Duodenal mucosa (tissue), 2 donors: Measurements from ENCODE around the gene AQP2.

Experiments
- H3K27ac ChIP-seq: one replicate; pipeline ENCODE4 v1.7.0; 2013; ENCODE audit warnings: low read depth, low read length
- H3K27me3 ChIP-seq, 2 donors: one replicate each; pipeline ENCODE4 v1.7.0; 2013; ENCODE audit warnings: low read length in 2 of 2, control low read depth in 1 of 2; ENCODE audit not compliant: insufficient read depth in 2 of 2, control insufficient read depth in 1 of 2
- H3K36me3 ChIP-seq, 2 donors: one replicate each; pipeline ENCODE4 v1.7.0; 2013; ENCODE audit warnings: low read length in 2 of 2, control low read depth in 1 of 2; ENCODE audit not compliant: insufficient read depth in 2 of 2, control insufficient read depth in 1 of 2
- H3K4me1 ChIP-seq, 2 donors: one replicate each; pipeline ENCODE4 v1.7.0; 2013; ENCODE audit warnings: low read length in 2 of 2, control low read depth in 1 of 2; ENCODE audit not compliant: insufficient read depth in 2 of 2, control insufficient read depth in 1 of 2
- H3K4me3 ChIP-seq, 2 donors: one replicate each; pipeline ENCODE4 v1.7.0; 2013; ENCODE audit warnings: low read length in 2 of 2, low read depth in 1 of 2
- H3K9ac ChIP-seq, 2 donors: one replicate each; pipeline ENCODE4 v1.7.0; 2013; ENCODE audit warnings: low read length in 2 of 2, low read depth in 1 of 2
- H3K9me3 ChIP-seq, 2 donors: one replicate each; pipeline ENCODE4 v1.7.0; 2013; ENCODE audit warnings: low read length in 2 of 2, control low read depth in 1 of 2; ENCODE audit not compliant: control insufficient read depth in 1 of 2

Gene AQP2

GRCh38 chr12:49947593-49948226 lies 2.8 kb upstream of the AQP2 start:
- Histone ChIP-seq H3K4me1 (peaks cover 0 to 5% of the 10 kb centered on the region in 2 donors), H3K27me3 (no peaks in the 10 kb centered on the region), H3K4me3 (no peak overlapping the region), H3K9me3 (no peaks in the 10 kb centered on the region), H3K36me3 (no peaks in the 10 kb centered on the region), H3K9ac (no peak overlapping the region), H3K27ac (no peak overlapping the region)

GRCh38 chr12:49948866-49949845 lies 1.4 kb upstream of the AQP2 start:
- Histone ChIP-seq H3K27ac (no peak overlapping the region), H3K9me3 (no peaks in the 10 kb centered on the region), H3K4me3 (no peak overlapping the region), H3K36me3 (no peaks in the 10 kb centered on the region), H3K4me1 (no peaks in the 10 kb centered on the region), H3K27me3 (peaks cover 0 to 4% of the 10 kb centered on the region in 2 donors), H3K9ac (no peak overlapping the region)

- Histone ChIP-seq H3K36me3 (no peaks in the 10 kb centered on the region), H3K27ac (no peak overlapping the region), H3K4me1 (no peaks in the 10 kb centered on the region), H3K27me3 (peaks cover 7 to 9% of the 10 kb centered on the region in 2 donors), H3K9ac (no peak overlapping the region), H3K4me3 (no peak overlapping the region), H3K9me3 (no peaks in the 10 kb centered on the region)
Measured at GRCh38 chr12:49949866-49950265, 671 bp upstream of the AQP2 start.

GRCh38 chr12:49951411-49952240 lies 1.1 kb downstream of the AQP2 start:
- Histone ChIP-seq H3K4me1 (no peaks in the 10 kb centered on the region), H3K27ac (no peak overlapping the region), H3K9ac (no peak overlapping the region), H3K4me3 (no peak overlapping the region), H3K27me3 (peaks cover 15% of the 10 kb centered on the region in 2 donors), H3K36me3 (no peaks in the 10 kb centered on the region), H3K9me3 (no peaks in the 10 kb centered on the region)

GRCh38 chr12:49952391-49953055 lies 2.0 kb downstream of the AQP2 start:
- H3K4me1 ChIP-seq, result no peaks in the 10 kb centered on the region
- peaks cover 15 to 19% of the 10 kb centered on the region in 2 donors for H3K27me3 ChIP-seq
- H3K4me3 ChIP-seq, result no peak overlapping the region
- no peaks in the 10 kb centered on the region for H3K36me3 ChIP-seq
- no peak overlapping the region for H3K9ac ChIP-seq
- H3K9me3 ChIP-seq, result no peaks in the 10 kb centered on the region
- no peak overlapping the region for H3K27ac ChIP-seq

GRCh38 chr12:49953151-49953550 lies 2.6 kb downstream of the AQP2 start:
- peaks cover 15 to 25% of the 10 kb centered on the region in 2 donors for H3K27me3 ChIP-seq
- H3K27ac ChIP-seq, result no peak overlapping the region
- H3K9ac ChIP-seq, result no peak overlapping the region
- H3K4me1 ChIP-seq, result no peaks in the 10 kb centered on the region
- no peaks in the 10 kb centered on the region for H3K36me3 ChIP-seq
- H3K4me3 ChIP-seq, result no peak overlapping the region
- no peaks in the 10 kb centered on the region for H3K9me3 ChIP-seq

- Histone ChIP-seq H3K9me3 (no peaks in the 10 kb centered on the region), H3K4me1 (no peaks in the 10 kb centered on the region), H3K27ac (no peak overlapping the region), H3K4me3 (no peak overlapping the region), H3K27me3 (peaks cover 20 to 34% of the 10 kb centered on the region in 2 donors), H3K36me3 (no peaks in the 10 kb centered on the region), H3K9ac (no peak overlapping the region)
Measured at GRCh38 chr12:49953961-49954846, 3.7 kb downstream of the AQP2 start.

- no peak overlapping the region for H3K27ac ChIP-seq
- no peaks in the 10 kb centered on the region for H3K9me3 ChIP-seq
- no peak overlapping the region for H3K4me3 ChIP-seq
- H3K4me1 ChIP-seq, result no peaks in the 10 kb centered on the region
- no peak overlapping the region for H3K9ac ChIP-seq
- peaks cover 30 to 44% of the 10 kb centered on the region in 2 donors for H3K27me3 ChIP-seq
- no peaks in the 10 kb centered on the region for H3K36me3 ChIP-seq
Measured at GRCh38 chr12:49954863-49955830, 4.6 kb downstream of the AQP2 start.
